Mononuclear cell (primary cell): Measurements from ENCODE around the gene GRM7. TPM values are rescaled to one million over a fixed set of nuclear protein-coding genes. Genes with fewer than 3 reads are reported as not detected.

ENCODE experiments used
- H3K27me3 ChIP-seq: 2 replicates; pipeline ENCODE4 v1.6.0; 2011; ENCODE audit warnings: low read length, control low read depth; ENCODE audit not compliant: insufficient read depth
- H3K4me1 ChIP-seq: 2 replicates; pipeline ENCODE4 v1.5.1; 2011; ENCODE audit warnings: mild to moderate bottlenecking, low read length, control low read depth; ENCODE audit not compliant: insufficient read depth
- H3K4me3 ChIP-seq: 2 replicates; pipeline ENCODE4 v1.5.1; 2011; ENCODE audit warnings: mild to moderate bottlenecking, low read length, moderate library complexity
- H3K9me3 ChIP-seq: 2 replicates; pipeline ENCODE4 v1.5.1; 2011; ENCODE audit warnings: low read depth, mild to moderate bottlenecking, control low read depth, low read length
- total RNA-seq: library from RNA; depleted of rRNA; stranded (reverse); fragments of >200 nt; gene quantifications from one replicate; pipeline ENCODE4 v1.2.3, GENCODE V29; 2012

GRM7 gene
- total RNA-seq, 1 donor = not detected

DNA sequence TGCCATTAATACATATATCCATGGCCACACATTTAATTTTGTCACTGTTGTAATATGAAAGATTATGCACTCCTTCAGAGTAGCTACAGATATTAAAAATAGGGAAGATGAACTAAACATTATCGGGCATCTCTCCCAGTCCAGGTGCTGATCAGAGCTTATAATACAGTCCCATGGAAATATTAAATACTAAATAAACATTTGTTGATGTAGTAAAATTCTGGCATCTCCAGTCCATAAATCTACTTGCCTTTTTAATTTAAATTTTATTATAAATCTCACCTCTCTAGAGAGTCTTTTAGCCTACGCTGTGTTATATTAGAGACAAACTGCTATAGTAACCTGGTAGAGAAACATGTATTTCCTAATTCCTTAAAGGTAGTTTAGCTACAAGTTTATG lies 297.6 kb downstream of the GRM7 start:
- Histone ChIP-seq H3K4me3 (no peak overlapping the region), H3K4me1 (no peaks in the 10 kb centered on the region), H3K27me3 (no peaks in the 10 kb centered on the region), H3K9me3 (no peaks in the 10 kb centered on the region)

DNA sequence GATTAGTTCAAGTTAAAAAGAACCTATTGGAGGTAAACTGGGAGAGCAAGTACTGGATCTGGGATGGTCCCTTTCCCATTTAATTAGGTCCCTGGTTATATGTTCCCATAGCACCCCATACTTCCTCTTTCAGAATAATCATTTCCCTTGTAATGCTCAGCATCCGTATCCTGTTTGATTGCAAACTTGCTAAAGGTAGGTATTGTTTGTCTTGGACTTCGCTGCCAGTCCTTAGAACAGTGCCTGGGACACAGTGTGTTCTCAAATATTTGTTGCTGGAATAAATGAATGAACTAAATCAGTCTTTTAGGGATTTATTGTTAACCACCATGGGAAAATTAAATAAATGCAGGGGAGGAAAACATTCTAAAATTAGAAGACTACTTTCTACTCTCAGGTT lies 299.8 kb downstream of the GRM7 start:
- no peaks in the 10 kb centered on the region for H3K4me1 ChIP-seq
- no peaks in the 10 kb centered on the region for H3K27me3 ChIP-seq
- no peaks in the 10 kb centered on the region for H3K9me3 ChIP-seq
- H3K4me3 ChIP-seq = no peak overlapping the region

DNA sequence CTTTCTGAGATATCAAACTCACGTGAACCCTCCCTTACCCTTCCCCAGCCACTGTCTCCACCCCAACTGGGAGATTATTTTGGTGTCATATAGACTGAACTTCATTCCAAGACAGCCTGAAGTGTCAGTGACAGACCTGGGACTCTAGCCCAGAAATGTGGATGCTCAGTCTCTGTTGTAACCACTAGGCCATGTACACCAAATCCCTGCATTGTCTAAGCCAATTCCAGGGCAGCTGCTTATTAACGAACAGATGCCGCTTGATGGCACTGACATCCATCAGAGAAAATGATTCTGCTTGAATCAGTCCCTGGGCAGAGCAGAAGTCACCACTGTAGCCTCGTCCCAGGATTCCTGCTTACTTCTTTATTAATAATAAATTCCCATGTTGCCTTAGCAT lies 305.5 kb downstream of the GRM7 start:
- Histone ChIP-seq H3K4me3 (no peak overlapping the region), H3K9me3 (no peaks in the 10 kb centered on the region), H3K27me3 (no peaks in the 10 kb centered on the region), H3K4me1 (no peaks in the 10 kb centered on the region)

DNA sequence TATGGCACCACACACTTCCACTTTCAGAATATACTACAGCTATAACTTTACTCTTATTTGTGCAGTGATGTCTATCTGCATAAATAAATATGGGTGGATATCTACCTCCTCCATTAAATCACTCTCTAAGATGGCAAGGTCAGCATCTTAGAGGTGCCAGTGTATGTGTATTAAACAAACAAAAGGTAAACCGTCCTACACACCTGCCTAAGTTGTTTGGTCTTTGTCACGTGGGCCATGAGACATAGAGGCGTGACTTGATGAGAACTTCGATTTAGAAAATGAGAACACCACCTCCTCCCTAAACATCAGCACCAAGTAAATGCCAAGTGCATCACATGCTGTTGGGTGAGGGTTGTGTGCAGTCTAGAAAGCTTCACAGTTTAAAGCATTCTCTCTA lies 310.6 kb downstream of the GRM7 start:
- Histone ChIP-seq H3K27me3 (no peaks in the 10 kb centered on the region), H3K4me1 (no peaks in the 10 kb centered on the region), H3K4me3 (no peak overlapping the region), H3K9me3 (no peaks in the 10 kb centered on the region)

DNA sequence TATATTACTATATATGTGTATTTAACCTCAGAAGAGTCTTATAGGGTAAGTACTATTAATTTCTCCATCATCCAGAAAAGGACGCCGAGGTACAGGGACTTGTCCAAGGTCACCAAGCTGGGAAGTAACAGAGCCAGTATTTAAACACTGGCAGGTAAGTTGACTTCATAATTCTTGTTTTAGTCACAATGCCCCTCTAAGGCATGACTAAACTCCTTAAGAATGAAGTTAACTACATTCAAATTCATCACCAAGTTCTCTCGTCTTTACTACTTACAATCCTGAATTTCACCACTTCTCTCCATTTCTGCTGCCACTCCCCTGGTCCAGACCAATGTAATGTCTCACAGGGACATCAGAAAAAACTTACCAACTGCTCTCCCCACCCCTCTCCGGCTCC lies 312.1 kb downstream of the GRM7 start:
- Histone ChIP-seq H3K27me3 (no peaks in the 10 kb centered on the region), H3K4me1 (no peaks in the 10 kb centered on the region), H3K9me3 (no peaks in the 10 kb centered on the region), H3K4me3 (no peak overlapping the region)

DNA sequence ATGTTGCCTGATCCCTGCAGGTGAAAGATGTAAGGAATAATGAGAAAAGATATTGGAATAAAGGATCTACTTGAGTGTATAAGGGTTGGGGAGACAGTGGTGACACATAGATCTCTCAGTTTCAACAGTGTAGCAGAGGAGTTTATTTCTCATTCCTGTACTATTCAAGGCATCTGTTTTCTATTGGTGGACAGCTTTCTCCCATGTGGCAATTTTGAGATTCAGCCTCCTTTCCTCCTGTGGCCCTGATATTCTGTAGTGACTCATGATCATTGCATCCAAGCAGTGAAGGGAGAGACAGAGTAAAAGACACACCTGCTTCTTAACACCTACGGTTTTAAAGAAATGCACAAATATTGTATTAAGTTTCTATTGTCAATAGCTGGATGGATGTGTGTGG lies 327.6 kb downstream of the GRM7 start:
- no peaks in the 10 kb centered on the region for H3K9me3 ChIP-seq
- H3K4me3 ChIP-seq = no peak overlapping the region
- no peaks in the 10 kb centered on the region for H3K27me3 ChIP-seq
- H3K4me1 ChIP-seq = no peaks in the 10 kb centered on the region

DNA sequence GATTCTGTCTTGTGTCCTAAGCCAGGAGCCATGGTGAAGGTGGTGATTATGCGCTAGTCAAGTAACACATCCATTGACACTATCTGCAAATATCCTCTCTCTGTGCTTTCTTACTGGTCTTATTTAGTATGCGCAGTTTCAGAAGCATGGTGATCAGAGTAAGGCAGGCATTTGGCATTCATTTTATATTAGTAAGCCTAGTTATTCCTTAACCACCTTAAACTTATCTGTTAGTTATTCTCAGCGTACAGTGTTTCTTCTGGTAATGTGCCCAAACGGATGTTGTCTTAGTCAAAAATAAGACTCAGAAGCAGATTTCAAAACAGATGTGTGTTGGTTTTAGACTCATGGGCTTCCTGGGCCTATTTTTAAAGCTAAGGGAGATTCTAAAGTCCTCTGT lies 329.2 kb downstream of the GRM7 start:
- Histone ChIP-seq H3K4me1 (no peaks in the 10 kb centered on the region), H3K4me3 (no peak overlapping the region), H3K27me3 (no peaks in the 10 kb centered on the region), H3K9me3 (no peaks in the 10 kb centered on the region)

DNA sequence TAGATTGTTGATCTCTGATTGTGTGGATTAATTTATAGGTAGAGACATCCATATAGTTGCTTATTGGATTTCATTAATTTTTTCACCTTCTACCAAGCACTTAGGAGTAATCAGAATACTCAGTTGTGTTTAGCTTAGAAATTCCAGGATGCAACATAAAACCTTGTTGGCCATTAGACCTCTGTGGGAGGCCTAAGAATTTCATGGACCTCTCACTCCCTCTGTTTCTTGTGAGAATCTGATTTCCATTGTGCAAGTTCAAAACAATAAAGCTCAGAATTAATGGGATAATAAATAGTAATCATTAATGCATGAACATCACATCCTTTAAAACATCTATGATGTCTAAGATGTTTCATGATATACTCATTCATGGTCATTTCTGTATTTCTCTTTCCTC lies 332.4 kb downstream of the GRM7 start:
- H3K27me3 ChIP-seq = no peaks in the 10 kb centered on the region
- no peaks in the 10 kb centered on the region for H3K9me3 ChIP-seq
- no peaks in the 10 kb centered on the region for H3K4me1 ChIP-seq
- no peak overlapping the region for H3K4me3 ChIP-seq

DNA sequence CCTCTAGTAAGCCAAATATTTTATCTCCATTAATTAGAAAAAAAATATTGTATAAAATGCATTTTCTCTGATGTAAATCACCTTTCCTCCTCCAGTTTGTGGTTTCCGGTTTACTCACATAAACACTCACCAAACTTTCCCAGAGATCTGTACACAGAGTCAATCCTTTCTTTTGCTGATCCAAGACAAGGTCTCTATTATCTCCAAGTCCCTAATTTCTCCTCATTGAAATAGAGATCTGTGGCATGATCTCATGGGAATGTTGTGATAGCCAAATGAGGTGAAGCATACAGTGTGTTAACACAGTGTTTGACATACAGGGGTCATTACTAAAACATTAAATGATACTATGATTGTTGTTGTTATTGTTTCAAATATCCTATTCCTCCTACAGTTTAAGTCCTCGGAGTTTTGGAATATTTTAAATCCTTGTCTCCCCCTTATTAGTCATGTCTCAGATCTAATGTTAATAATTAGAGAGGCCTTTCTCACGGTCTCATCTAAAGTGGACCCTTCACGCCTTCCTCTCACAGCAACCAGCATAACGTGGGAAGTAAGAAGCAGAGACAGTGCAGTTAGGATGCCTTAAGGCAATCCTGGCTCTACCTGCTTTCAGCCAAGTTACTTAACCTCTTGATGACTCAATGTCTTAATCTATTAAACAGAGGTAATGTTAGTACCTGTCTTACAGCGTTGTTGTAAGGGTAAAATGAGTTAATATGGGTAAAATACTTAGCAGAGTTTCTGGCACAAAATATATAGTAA lies 333.3 kb downstream of the GRM7 start:
- Histone ChIP-seq H3K4me1 (no peaks in the 10 kb centered on the region), H3K4me3 (no peak overlapping the region), H3K27me3 (no peaks in the 10 kb centered on the region), H3K9me3 (no peaks in the 10 kb centered on the region)

DNA sequence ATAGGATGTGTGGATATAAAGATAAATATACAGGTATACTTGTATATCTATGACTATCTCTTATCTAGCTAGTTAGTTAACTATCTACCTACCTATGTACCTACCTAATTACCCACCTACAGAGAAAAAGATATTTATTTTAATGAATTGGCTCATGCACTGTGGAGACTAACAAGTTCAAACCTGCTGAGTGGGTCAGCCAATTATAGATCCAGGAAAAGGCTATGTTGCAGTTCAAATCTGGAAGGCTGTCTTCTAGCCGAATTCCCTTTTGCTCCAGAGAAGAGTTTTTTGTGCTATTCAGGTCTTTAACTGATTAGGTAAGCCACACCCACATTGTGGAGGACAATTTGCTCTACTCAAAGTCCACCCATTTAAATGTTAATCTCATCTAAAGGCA lies 335.0 kb downstream of the GRM7 start:
- Histone ChIP-seq H3K4me3 (no peak overlapping the region), H3K27me3 (no peaks in the 10 kb centered on the region), H3K4me1 (no peaks in the 10 kb centered on the region), H3K9me3 (no peaks in the 10 kb centered on the region)

DNA sequence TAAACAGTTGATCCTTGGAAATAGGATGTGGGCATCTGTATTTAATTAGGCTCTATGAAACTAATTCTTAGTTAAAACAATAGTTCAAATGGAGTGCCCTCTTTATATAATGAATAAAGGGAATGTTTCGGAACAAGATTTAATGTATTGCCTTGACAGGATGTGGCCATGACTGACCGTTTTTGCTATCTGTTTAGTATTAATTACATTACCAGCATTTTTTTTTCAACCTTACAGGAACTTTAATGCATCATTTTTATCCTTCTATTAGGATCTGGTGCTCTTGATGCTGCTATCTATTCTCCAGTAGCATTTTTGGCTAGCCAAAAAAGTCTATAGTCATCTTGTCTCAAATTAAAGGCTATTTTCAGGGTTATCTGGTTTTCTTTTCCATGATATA lies 340.9 kb downstream of the GRM7 start:
- Histone ChIP-seq H3K4me1 (no peaks in the 10 kb centered on the region), H3K9me3 (no peaks in the 10 kb centered on the region), H3K27me3 (no peaks in the 10 kb centered on the region), H3K4me3 (no peak overlapping the region)

DNA sequence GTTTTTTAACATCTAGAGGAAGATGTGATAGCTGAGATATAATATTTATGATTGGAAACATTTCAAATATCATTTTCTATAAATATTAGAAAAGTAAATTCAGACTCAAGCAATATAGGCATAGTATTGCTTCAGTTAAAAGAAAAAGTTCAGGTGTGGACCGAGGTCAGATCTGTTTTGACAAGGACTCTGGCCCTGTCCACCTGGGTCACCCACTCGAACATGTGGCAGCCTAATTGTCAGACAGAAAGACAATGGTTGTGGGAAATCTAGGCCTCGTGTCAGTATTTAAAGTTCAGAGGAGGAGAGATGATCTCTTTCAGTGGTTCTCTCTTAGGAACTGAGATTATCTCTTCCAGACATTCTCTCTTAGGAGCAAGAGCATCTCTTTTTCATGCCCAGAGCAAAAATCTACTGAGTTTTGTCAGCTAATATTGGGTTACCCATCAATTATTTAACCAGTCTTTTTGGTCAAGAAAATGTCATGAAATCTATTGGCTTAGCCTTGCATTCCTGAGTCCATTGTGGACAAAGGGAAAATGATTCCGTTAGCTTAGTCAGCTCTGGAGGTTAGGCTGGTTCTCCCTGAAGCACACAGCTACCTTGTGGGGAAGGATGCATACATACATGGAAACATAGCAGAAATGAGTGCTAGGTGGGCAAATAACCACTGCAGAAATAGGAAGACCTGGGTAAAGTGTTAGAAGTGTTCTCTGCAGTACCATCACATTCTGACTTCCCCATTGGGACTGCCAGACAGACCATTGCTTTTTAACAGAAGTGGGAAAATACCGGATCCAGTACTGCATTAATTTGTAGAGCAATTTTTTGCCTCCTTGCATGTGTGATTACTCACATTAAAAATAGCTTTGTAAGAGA lies 343.3 kb downstream of the GRM7 start:
- no peaks in the 10 kb centered on the region for H3K9me3 ChIP-seq
- no peaks in the 10 kb centered on the region for H3K27me3 ChIP-seq
- H3K4me3 ChIP-seq = no peak overlapping the region
- no peaks in the 10 kb centered on the region for H3K4me1 ChIP-seq

DNA sequence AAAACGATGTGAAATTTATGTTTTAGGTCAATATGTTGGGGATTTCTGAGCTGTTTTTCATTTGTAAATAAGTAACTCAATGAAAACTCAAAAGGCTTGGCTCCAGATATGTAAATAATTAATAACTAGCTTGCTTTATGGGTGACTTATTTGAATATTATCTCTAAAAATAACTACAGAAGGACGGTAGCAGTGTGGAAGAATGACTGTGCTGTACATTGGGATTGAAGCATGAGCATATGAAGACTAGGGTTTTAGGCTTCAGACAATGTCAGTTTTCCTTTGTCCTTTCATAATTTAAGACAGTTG lies 343.9 kb downstream of the GRM7 start:
- no peaks in the 10 kb centered on the region for H3K4me1 ChIP-seq
- no peaks in the 10 kb centered on the region for H3K9me3 ChIP-seq
- H3K4me3 ChIP-seq = no peak overlapping the region
- H3K27me3 ChIP-seq = no peaks in the 10 kb centered on the region

DNA sequence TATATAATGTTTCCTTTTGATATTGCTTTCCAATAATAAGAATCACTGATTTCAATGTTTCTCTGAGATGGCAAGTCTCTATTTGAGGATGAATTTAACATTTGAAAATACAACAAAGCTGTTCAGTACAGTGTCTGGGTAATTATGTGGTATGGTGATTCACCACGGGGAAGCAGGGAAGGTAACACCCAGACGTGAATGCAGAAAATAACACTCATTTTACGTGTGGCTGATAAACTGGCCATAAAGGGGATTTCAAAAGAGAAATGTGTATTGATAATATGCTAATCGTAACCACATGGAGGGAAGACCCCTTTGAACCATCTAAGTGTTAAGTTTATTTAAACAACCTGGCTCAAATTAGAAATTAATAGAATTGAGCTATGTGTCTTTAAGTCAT lies 344.6 kb downstream of the GRM7 start:
- Histone ChIP-seq H3K27me3 (no peaks in the 10 kb centered on the region), H3K9me3 (no peaks in the 10 kb centered on the region), H3K4me1 (no peaks in the 10 kb centered on the region), H3K4me3 (peak overlapping the region; percentile 0)

DNA sequence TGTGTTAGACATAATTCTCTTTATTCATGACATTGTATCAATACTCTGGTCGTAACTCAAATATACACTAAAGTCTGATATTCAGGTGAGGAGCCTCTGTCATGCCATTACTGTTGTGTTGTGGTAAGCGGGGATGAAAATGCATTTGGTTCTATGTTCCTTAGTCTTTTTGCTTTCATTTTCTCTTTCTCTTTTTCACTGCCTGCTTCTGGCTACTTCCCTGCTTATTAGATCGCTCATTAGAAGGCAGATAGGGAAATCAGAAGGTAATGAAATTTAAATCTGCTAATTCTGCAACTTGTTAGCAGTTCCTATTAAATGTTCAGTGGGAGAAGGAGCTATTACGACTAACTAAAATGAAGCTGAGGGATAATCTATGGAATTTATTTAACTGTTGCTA lies 345.0 kb downstream of the GRM7 start:
- no peaks in the 10 kb centered on the region for H3K27me3 ChIP-seq
- H3K4me3 ChIP-seq = peak overlapping the region; percentile 0
- H3K4me1 ChIP-seq = no peaks in the 10 kb centered on the region
- H3K9me3 ChIP-seq = no peaks in the 10 kb centered on the region

DNA sequence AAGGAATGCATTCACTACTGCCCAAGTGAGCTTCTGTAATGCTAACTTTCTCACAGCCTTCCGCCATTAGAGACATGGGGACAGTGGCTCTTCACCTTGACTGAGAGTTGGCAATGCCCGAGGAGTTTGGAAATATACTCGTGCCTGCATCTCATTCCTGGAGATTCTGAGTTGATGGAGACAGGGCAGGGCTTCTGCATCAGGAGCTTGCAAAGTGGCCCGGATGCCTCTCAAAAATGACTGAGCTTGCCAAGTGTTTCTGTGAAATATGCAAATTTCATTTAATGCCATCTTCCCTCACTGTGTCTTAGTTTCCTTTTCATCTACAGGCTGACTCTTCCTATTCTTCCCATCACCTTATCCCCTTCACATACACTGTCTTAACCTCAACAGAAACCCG lies 346.2 kb downstream of the GRM7 start:
- H3K27me3 ChIP-seq = no peaks in the 10 kb centered on the region
- no peaks in the 10 kb centered on the region for H3K9me3 ChIP-seq
- no peaks in the 10 kb centered on the region for H3K4me1 ChIP-seq
- no peak overlapping the region for H3K4me3 ChIP-seq
